Keratinocyte (primary cell): Measurements from ENCODE around the gene IRF8. TPM values are rescaled to one million over a fixed set of nuclear protein-coding genes. Genes with fewer than 3 reads are reported as not detected.

ENCODE experiments used
- DNase-seq: peaks from one replicate; pipeline ENCODE4 v3.0.0-alpha.2; 2011; ENCODE audit warnings: low read depth, missing footprints, low spot score
- FAIRE-seq: peaks from 2 replicates; lab custom pipeline; 2011; peaks lifted over from hg19 to GRCh38; lab: Jason Lieb, UNC
- H2AFZ ChIP-seq: 2 replicates; pipeline ENCODE4 v1.6.0; 2012; ENCODE audit warnings: low read length, control low read depth, inconsistent platforms; ENCODE audit not compliant: control insufficient read depth
- H3K27ac ChIP-seq: 2 replicates; pipeline ENCODE4 v1.5.1; 2011; ENCODE audit warnings: low read length; ENCODE audit not compliant: control insufficient read depth, insufficient read depth
- H3K27me3 ChIP-seq: 3 replicates; pipeline ENCODE4 v1.6.0; 2011; ENCODE audit warnings: low read length; ENCODE audit not compliant: control insufficient read depth, insufficient read depth; ENCODE audit errors: extremely low read depth
- H3K36me3 ChIP-seq, 2 experiments: 2 replicates in 1 of 2; 3 replicates in 1 of 2; pipeline ENCODE4 v1.5.1; 2011; ENCODE audit warnings: low read length in 2 of 2, mild to moderate bottlenecking in 1 of 2; ENCODE audit not compliant: control insufficient read depth in 2 of 2, insufficient read depth in 2 of 2; ENCODE audit errors: extremely low read depth in 1 of 2
- H3K4me1 ChIP-seq: 3 replicates; pipeline ENCODE4 v1.5.1; 2011; ENCODE audit warnings: low read length; ENCODE audit not compliant: control insufficient read depth, insufficient read depth; ENCODE audit errors: extremely low read depth
- H3K4me2 ChIP-seq: 3 replicates; pipeline ENCODE4 v1.6.0; 2011; ENCODE audit warnings: low read depth, low read length; ENCODE audit not compliant: control insufficient read depth, insufficient read depth; ENCODE audit errors: extremely low read depth
- H3K4me3 ChIP-seq, 3 experiments: fragments of 200-600 bp in 1 of 3; sonication (generic) in 1 of 3; 2 replicates in 2 of 3; 3 replicates in 1 of 3; pipeline ENCODE4 v1.5.1; 2011 to 2016; ENCODE audit warnings: low read length in 3 of 3, mild to moderate bottlenecking in 3 of 3, control low read depth in 2 of 3, inconsistent platforms in 1 of 3, low read depth in 1 of 3, mixed read lengths in 1 of 3, mixed run types in 1 of 3, moderate library complexity in 1 of 3; ENCODE audit not compliant: control insufficient read depth in 2 of 3, insufficient read depth in 2 of 3; ENCODE audit errors: extremely low read depth in 1 of 3
- H3K79me2 ChIP-seq: 2 replicates; pipeline ENCODE4 v1.6.0; 2012; ENCODE audit warnings: low read length; ENCODE audit not compliant: control insufficient read depth, insufficient read depth
- H3K9ac ChIP-seq: 3 replicates; pipeline ENCODE4 v1.6.0; 2011; ENCODE audit warnings: low read length; ENCODE audit not compliant: control insufficient read depth, insufficient read depth; ENCODE audit errors: extremely low read depth
- H3K9me1 ChIP-seq: 3 replicates; pipeline ENCODE4 v1.6.0; 2011; ENCODE audit warnings: low read length; ENCODE audit not compliant: control insufficient read depth, insufficient read depth; ENCODE audit errors: extremely low read depth
- H3K9me3 ChIP-seq: 2 replicates; pipeline ENCODE4 v1.5.1; 2012; ENCODE audit warnings: low read depth, low read length; ENCODE audit not compliant: control insufficient read depth
- H4K20me1 ChIP-seq: 3 replicates; pipeline ENCODE4 v1.6.0; 2011; ENCODE audit warnings: low read length; ENCODE audit not compliant: control insufficient read depth, insufficient read depth; ENCODE audit errors: extremely low read depth
- CTCF ChIP-seq, 3 experiments: IDR thresholded peaks in 1 of 3; conservative IDR thresholded peaks in 1 of 3; optimal IDR thresholded peaks in 1 of 3; 2 replicates in 2 of 3; 3 replicates in 1 of 3; pipeline versions ENCODE3 to v1.5.1; 2011; ENCODE audit warnings: low read length in 3 of 3, mild to moderate bottlenecking in 3 of 3, moderate library complexity in 2 of 3, control low read depth in 1 of 3, inconsistent platforms in 1 of 3; ENCODE audit not compliant: insufficient read depth in 2 of 3; ENCODE audit errors: extremely low read depth in 1 of 3
- EZH2 ChIP-seq: IDR thresholded peaks from one replicate; pipeline ENCODE4 v1.6.1; 2012; ENCODE audit warnings: inconsistent platforms, mild to moderate bottlenecking, low read length, moderate library complexity
- dilution Hi-C: fragments of 300-500 bp; cut with MboI; formaldehyde crosslinking; loops from one replicate; pipeline ENCODE4 v1.7.0; 2020; ENCODE audit warnings: low sequenced_read_pairs; ENCODE audit not compliant: extremely low pct_ligation_motif_present
- polyA plus RNA-seq, 5 experiments: library from polyadenylated mRNA; depleted of rRNA in 3 of 5; stranded (reverse) in 3 of 5; stranded (forward) in 1 of 5; unstranded in 1 of 5; fragments of >200 nt; gene quantifications; 1 replicate in 1 of 5; 2 replicates in 3 of 5; 3 replicates in 1 of 5; pipeline versions ENCODE4 v1.2.1 to v1.2.3, GENCODE V29; 2011 to 2012; ENCODE audit warnings: missing spikeins in 2 of 5, low read depth in 1 of 5, low replicate concordance in 1 of 5

Gene IRF8
- polyA plus RNA-seq, 1 donor (not counting 4 experiments of a cell fraction or from before 2014, with no cell fraction given): not detected

- Histone ChIP-seq H3K4me1 (no peaks in the 10 kb centered on the region), H3K4me2 (no peak overlapping the region), H3K27me3 (no peaks in the 10 kb centered on the region), H3K9me3 (no peaks in the 10 kb centered on the region), H3K27ac (no peak overlapping the region), H2AFZ (no peak overlapping the region), H3K36me3 (no peaks in the 10 kb centered on the region), H3K9me1 (no peaks in the 10 kb centered on the region), H3K9ac (no peak overlapping the region), H3K79me2 (no peaks in the 10 kb centered on the region), H3K4me3 (no peak overlapping the region), H4K20me1 (no peaks in the 10 kb centered on the region)
- no peak for FAIRE-seq
- TF ChIP-seq CTCF (optimal IDR thresholded peaks at IDR 0.05 in 1 of 3, IDR thresholded peaks at IDR 0.05 in 1 of 3, conservative IDR thresholded peaks at IDR 0.05 in 1 of 3; ENCODE audit: extremely low read depth in 1 of 3, insufficient read depth in 2 of 3, low read length in 3 of 3): no peak
- no peak for TF ChIP-seq EZH2
- DNase-seq: no peak
- dilution Hi-C loops: no loop called here
These were observed 10.1 kb downstream of the IRF8 start for GRCh38 chr16:85908889-85909589.

GRCh38 chr16:85909932-85910853, 11.2 kb downstream of the IRF8 start:
- Histone ChIP-seq H3K79me2 (no peaks in the 10 kb centered on the region), H3K4me1 (no peaks in the 10 kb centered on the region), H3K9ac (no peak overlapping the region), H3K4me3 (no peak overlapping the region), H3K4me2 (no peak overlapping the region), H3K36me3 (no peaks in the 10 kb centered on the region), H3K9me1 (no peaks in the 10 kb centered on the region), H3K9me3 (no peaks in the 10 kb centered on the region), H2AFZ (no peak overlapping the region), H4K20me1 (no peaks in the 10 kb centered on the region), H3K27ac (no peak overlapping the region), H3K27me3 (no peaks in the 10 kb centered on the region)
- DNase-seq (no peak), FAIRE-seq (no peak)
- dilution Hi-C loops: no loop called here
- TF ChIP-seq CTCF (optimal IDR thresholded peaks at IDR 0.05 in 1 of 3, IDR thresholded peaks at IDR 0.05 in 1 of 3, conservative IDR thresholded peaks at IDR 0.05 in 1 of 3; ENCODE audit: extremely low read depth in 1 of 3, insufficient read depth in 2 of 3, low read length in 3 of 3) (no peak), EZH2 (no peak)
